Caco-2 (cell line): ENCODE measurements around the gene GLP1R. TPM values are rescaled to one million over a fixed set of nuclear protein-coding genes. Genes with fewer than 3 reads are reported as not detected.

Experiments
- BruUV-seq: library from RNA; stranded (reverse); fragments of 400-500 nt; replicated peaks from 2 replicates; lab custom pipeline; 2021; lab: Mats Ljungman, UMichigan
- CTCF ChIA-PET: fragments of 300-600 bp; sonication (Branson Sonifier 250); formaldehyde crosslinking; loops from one replicate; lab custom pipeline; 2022; ENCODE audit warnings: antibody characterized with exemption; lab: Charles Lee
- POLR2A ChIA-PET: fragments of 300-600 bp; sonication (Branson Sonifier 250); formaldehyde crosslinking; loops from one replicate; lab custom pipeline; 2022; ENCODE audit warnings: antibody characterized with exemption; lab: Charles Lee
- DNase-seq, 2 experiments: peaks; one replicate each; pipeline versions ENCODE4 v3.0.0 to v3.0.0-alpha.2; 2020 to 2022
- H3K27me3 ChIP-seq: replicated peaks from 2 replicates; pipeline ENCODE4 v1.6.0; 2011; ENCODE audit warnings: low read length; ENCODE audit not compliant: control insufficient read depth, insufficient read depth
- H3K36me3 ChIP-seq: 2 replicates; pipeline ENCODE4 v1.5.1; 2011; ENCODE audit warnings: low read length; ENCODE audit not compliant: control insufficient read depth, insufficient read depth
- H3K4me1 ChIP-seq: fragments of 250-450 bp; sonication (Bioruptor Pico); 2 replicates; pipeline ENCODE4 v1.5.1; 2020; ENCODE audit warnings: mild to moderate bottlenecking
- H3K4me3 ChIP-seq: 2 replicates; pipeline ENCODE4 v1.5.1; 2011; ENCODE audit warnings: low read depth, mild to moderate bottlenecking, control low read depth, low read length
- H3K9me3 ChIP-seq: fragments of 250-450 bp; sonication (Bioruptor Pico); 2 replicates; pipeline ENCODE4 v1.5.1; 2020; ENCODE audit warnings: mild to moderate bottlenecking, moderate library complexity
- H3K27ac Mint-ChIP-seq: one replicate; pipeline ENCODE4 v1.8.0; 2022; ENCODE audit warnings: mixed read lengths; ENCODE audit not compliant: unreplicated experiment
- H3K27me3 Mint-ChIP-seq: one replicate; pipeline ENCODE4 v1.8.0; 2022; ENCODE audit warnings: mixed read lengths; ENCODE audit not compliant: insufficient read depth, unreplicated experiment
- H3K36me3 Mint-ChIP-seq: one replicate; pipeline ENCODE4 v1.8.0; 2022; ENCODE audit warnings: mild to moderate bottlenecking, mixed read lengths; ENCODE audit not compliant: insufficient read depth, unreplicated experiment
- H3K4me1 Mint-ChIP-seq: one replicate; pipeline ENCODE4 v1.8.0; 2022; ENCODE audit warnings: low read depth, mixed read lengths; ENCODE audit not compliant: unreplicated experiment
- H3K4me3 Mint-ChIP-seq: one replicate; pipeline ENCODE4 v1.8.0; 2022; ENCODE audit warnings: mild to moderate bottlenecking, moderate library complexity, mixed read lengths; ENCODE audit not compliant: unreplicated experiment
- H3K9me3 Mint-ChIP-seq: one replicate; pipeline ENCODE4 v1.8.0; 2022; ENCODE audit warnings: mixed read lengths; ENCODE audit not compliant: unreplicated experiment
- CTCF ChIP-seq, 2 experiments: fragments of 200-600 bp in 1 of 2; IDR thresholded peaks; 1 replicate in 1 of 2; 2 replicates in 1 of 2; pipeline versions ENCODE4 v1.5.1 to v1.8.0; 2011 to 2022; ENCODE audit warnings: antibody characterized with exemption in 1 of 2, control low read depth in 1 of 2, inconsistent platforms in 1 of 2, low read depth in 1 of 2, low read length in 1 of 2, mild to moderate bottlenecking in 1 of 2, moderate library complexity in 1 of 2; ENCODE audit not compliant: insufficient read depth in 1 of 2, severe bottlenecking in 1 of 2, unreplicated experiment in 1 of 2
- intact Hi-C: fragments of 100-400 bp; cut with micrococcal nuclease; formaldehyde crosslinking; loops from one replicate; pipeline ENCODE4 v1.10.0; 2022; ENCODE audit not compliant: unreplicated experiment
- total RNA-seq: library from RNA; stranded (reverse); gene quantifications from 2 replicates; pipeline ENCODE4 v1.2.3, GENCODE V29; 2022

The GLP1R gene
- total RNA-seq, 1 experiment from 2014 or later: not detected

- Mint-ChIP-seq H3K4me3 (no peak overlapping the region), H3K4me1 (peaks cover 13% of the 10 kb centered on the region), H3K9me3 (no peaks in the 10 kb centered on the region), H3K27me3 (no peaks in the 10 kb centered on the region), H3K36me3 (no peaks in the 10 kb centered on the region), H3K27ac (no peak overlapping the region)
- BruUV-seq: no TSS peak
- TF ChIP-seq CTCF (IDR thresholded peaks at IDR 0.05; ENCODE audit: insufficient read depth in 1 of 2, low read depth in 1 of 2, low read length in 1 of 2, severe bottlenecking in 1 of 2, unreplicated experiment in 1 of 2): no peak
- no peaks in the 10 kb centered on the region for H3K9me3 ChIP-seq
- H3K27me3 ChIP-seq: no peaks in the 10 kb centered on the region
- no peak overlapping the region for H3K4me3 ChIP-seq
- H3K4me1 ChIP-seq: peaks cover 30% of the 10 kb centered on the region
- ChIA-PET CTCF (no interaction called here), POLR2A (no interaction called here)
- DNase-seq: no peak
- H3K36me3 ChIP-seq: no peaks in the 10 kb centered on the region
- intact Hi-C loops: no loop called here
Measured at GRCh38 chr6:39057251-39058155, 8.9 kb downstream of the GLP1R start.

GRCh38 chr6:39058471-39059147, 10.0 kb downstream of the GLP1R start:
- no peak for TF ChIP-seq CTCF (IDR thresholded peaks at IDR 0.05; ENCODE audit: insufficient read depth in 1 of 2, low read depth in 1 of 2, low read length in 1 of 2, severe bottlenecking in 1 of 2, unreplicated experiment in 1 of 2)
- H3K9me3 ChIP-seq: no peaks in the 10 kb centered on the region
- ChIA-PET CTCF (no interaction called here), POLR2A (no interaction called here)
- H3K27ac Mint-ChIP-seq: no peak overlapping the region
- H3K4me1 Mint-ChIP-seq: peaks cover 24% of the 10 kb centered on the region
- no peaks in the 10 kb centered on the region for H3K27me3 Mint-ChIP-seq
- H3K4me3 ChIP-seq: no peak overlapping the region
- DNase-seq: no peak
- intact Hi-C loops: no loop called here
- no TSS peak for BruUV-seq
- H3K9me3 Mint-ChIP-seq: no peaks in the 10 kb centered on the region
- peaks cover 41% of the 10 kb centered on the region for H3K4me1 ChIP-seq
- no peak overlapping the region for H3K4me3 Mint-ChIP-seq
- no peaks in the 10 kb centered on the region for H3K27me3 ChIP-seq
- no peaks in the 10 kb centered on the region for H3K36me3 Mint-ChIP-seq
- H3K36me3 ChIP-seq: no peaks in the 10 kb centered on the region

GRCh38 chr6:39059496-39060310, 11.1 kb downstream of the GLP1R start:
- no peaks in the 10 kb centered on the region for H3K36me3 ChIP-seq
- no peaks in the 10 kb centered on the region for H3K36me3 Mint-ChIP-seq
- no peaks in the 10 kb centered on the region for H3K27me3 ChIP-seq
- intact Hi-C loops: loop anchor here (5.0 kb wide), 1 partner anchor 87 kb away; no protein-coding TSS in a partner anchor
- no peaks in the 10 kb centered on the region for H3K27me3 Mint-ChIP-seq
- no peak for TF ChIP-seq CTCF (IDR thresholded peaks at IDR 0.05; ENCODE audit: insufficient read depth in 1 of 2, low read depth in 1 of 2, low read length in 1 of 2, severe bottlenecking in 1 of 2, unreplicated experiment in 1 of 2)
- ChIA-PET CTCF (no interaction called here), POLR2A (no interaction called here)
- H3K9me3 ChIP-seq: no peaks in the 10 kb centered on the region
- H3K4me3 Mint-ChIP-seq: no peak overlapping the region
- DNase-seq: no peak
- BruUV-seq: no TSS peak
- H3K9me3 Mint-ChIP-seq: no peaks in the 10 kb centered on the region
- no peak overlapping the region for H3K4me3 ChIP-seq
- peaks cover 35% of the 10 kb centered on the region for H3K4me1 Mint-ChIP-seq
- H3K27ac Mint-ChIP-seq: no peak overlapping the region
- H3K4me1 ChIP-seq: peaks cover 43% of the 10 kb centered on the region
